Measurements from ENCODE around the gene SEMA6A.

The SEMA6A gene

DNA sequence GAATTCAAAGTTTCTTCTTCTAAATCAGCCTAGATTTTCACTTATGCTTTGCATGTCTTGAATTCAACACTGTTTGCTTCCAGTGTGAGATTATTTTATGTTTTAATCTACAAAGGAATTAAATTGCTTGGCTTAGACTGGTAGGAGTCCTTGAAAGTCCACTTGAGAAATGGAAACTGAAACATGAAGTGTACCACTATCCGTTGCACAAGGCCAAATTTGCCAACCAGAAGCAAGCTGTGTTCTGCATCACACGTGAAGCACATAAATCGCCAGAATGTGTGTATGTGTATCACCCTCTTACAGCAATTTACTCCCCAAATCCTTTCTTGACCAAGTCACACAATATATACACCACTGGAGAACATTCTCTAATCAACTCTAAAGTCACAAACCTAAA lies 10.3 kb downstream of the SEMA6A start:
- in situ Hi-C loops (cut with HindIII; ENCODE audit: low sequenced_read_pairs), result no loop called here
- DNase-seq (ENCODE audit: low read depth), result no peak
- no peak overlapping the region for H3K4me3 ChIP-seq (ENCODE audit: low read depth, low read length)
- TF ChIP-seq, protein P1, sequence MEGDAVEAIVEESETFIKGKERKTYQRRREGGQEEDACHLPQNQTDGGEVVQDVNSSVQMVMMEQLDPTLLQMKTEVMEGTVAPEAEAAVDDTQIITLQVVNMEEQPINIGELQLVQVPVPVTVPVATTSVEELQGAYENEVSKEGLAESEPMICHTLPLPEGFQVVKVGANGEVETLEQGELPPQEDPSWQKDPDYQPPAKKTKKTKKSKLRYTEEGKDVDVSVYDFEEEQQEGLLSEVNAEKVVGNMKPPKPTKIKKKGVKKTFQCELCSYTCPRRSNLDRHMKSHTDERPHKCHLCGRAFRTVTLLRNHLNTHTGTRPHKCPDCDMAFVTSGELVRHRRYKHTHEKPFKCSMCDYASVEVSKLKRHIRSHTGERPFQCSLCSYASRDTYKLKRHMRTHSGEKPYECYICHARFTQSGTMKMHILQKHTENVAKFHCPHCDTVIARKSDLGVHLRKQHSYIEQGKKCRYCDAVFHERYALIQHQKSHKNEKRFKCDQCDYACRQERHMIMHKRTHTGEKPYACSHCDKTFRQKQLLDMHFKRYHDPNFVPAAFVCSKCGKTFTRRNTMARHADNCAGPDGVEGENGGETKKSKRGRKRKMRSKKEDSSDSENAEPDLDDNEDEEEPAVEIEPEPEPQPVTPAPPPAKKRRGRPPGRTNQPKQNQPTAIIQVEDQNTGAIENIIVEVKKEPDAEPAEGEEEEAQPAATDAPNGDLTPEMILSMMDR (IDR thresholded peaks at IDR 0.05; ENCODE audit: low read depth, low read length, missing control alignments), result no peak

GRCh38 chr5:116563736-116564308 lies 10.8 kb downstream of the SEMA6A start:
- H3K4me3 ChIP-seq (ENCODE audit: low read depth, low read length), result no peak overlapping the region
- in situ Hi-C loops (cut with HindIII; ENCODE audit: low sequenced_read_pairs), result no loop called here
- TF ChIP-seq, protein P1 (IDR thresholded peaks at IDR 0.05; ENCODE audit: low read depth, low read length, missing control alignments), result no peak
- DNase-seq (ENCODE audit: low read depth), result no peak

- H3K4me3 ChIP-seq (ENCODE audit: low read depth, low read length), result no peak overlapping the region
- DNase-seq (ENCODE audit: low read depth), result no peak
- TF ChIP-seq, protein P1 (IDR thresholded peaks at IDR 0.05; ENCODE audit: low read depth, low read length, missing control alignments), result no peak
- in situ Hi-C loops (cut with HindIII; ENCODE audit: low sequenced_read_pairs), result no loop called here
These were observed 12.0 kb downstream of the SEMA6A start for GRCh38 chr5:116562669-116563068.

DNA sequence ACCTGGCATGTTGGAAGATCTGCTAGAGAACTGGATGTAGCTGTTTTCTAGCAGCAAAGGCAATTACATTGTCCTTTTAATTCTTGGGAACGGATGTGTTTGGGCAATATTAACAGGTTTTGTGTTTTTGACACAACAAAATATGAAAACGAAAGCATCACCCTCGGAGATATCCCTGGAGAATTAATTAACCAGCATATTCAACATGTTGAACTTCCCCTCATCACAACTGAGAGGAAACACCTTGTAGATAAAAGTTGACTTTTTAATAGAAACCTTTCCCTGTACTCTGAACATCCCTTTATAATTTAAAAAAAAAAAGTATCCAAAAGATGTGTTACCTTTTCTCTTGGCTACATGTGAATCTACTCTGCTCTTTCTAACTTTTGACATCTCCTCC lies 13.0 kb downstream of the SEMA6A start:
- H3K4me3 ChIP-seq (ENCODE audit: low read depth, low read length), result no peak overlapping the region
- DNase-seq (ENCODE audit: low read depth), result no peak
- in situ Hi-C loops (cut with HindIII; ENCODE audit: low sequenced_read_pairs), result no loop called here
- TF ChIP-seq, protein P1 (IDR thresholded peaks at IDR 0.05; ENCODE audit: low read depth, low read length, missing control alignments), result no peak

DNA sequence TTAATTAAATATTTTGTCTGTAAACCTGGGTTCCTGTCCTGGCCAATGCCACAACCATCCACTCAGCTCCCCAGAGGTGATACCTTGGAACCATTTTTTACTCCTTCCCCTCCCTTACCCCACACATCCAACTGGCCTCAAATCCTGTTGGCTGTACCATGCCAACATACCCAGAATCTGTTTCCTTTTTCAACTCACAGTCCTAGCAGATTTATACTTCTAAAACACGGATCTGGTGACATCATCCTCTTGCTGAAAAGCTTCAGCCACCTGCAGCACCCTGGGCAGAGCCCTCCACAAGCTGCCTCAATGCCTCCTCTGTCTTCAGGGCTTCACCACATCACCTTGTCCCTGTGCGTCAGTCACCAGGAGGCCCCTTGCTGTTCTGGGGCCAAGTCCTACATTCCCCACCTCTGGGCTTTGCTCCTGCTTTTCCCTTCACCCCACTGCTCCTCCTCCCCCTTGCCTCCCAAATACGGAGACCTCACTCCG lies 14.9 kb downstream of the SEMA6A start:
- no peak for DNase-seq (ENCODE audit: low read depth)
- no peak overlapping the region for H3K4me3 ChIP-seq (ENCODE audit: low read depth, low read length)
- in situ Hi-C loops (cut with HindIII; ENCODE audit: low sequenced_read_pairs), result no loop called here
- TF ChIP-seq, protein P1 (IDR thresholded peaks at IDR 0.05; ENCODE audit: low read depth, low read length, missing control alignments), result no peak

DNA sequence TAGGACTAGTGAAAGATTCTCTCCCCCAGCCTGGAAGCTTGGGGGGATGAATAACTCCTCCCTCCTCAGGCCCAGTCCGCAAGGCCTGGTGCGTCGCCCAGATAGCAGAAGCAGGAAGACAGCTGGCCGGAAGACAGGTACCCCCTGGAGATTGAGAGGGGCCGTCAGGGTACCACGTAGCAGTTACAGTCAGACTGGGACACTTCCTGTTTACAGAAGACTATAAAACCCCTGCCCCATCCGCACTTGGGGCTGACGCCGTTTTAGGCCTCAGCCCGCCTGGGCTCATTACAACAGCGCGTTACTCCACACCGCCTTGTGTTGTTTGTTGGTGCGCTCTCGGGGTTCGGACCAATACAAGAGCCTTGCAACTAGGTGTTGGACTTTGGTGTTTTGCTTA lies 15.4 kb downstream of the SEMA6A start:
- no peak overlapping the region for H3K4me3 ChIP-seq (ENCODE audit: low read depth, low read length)
- in situ Hi-C loops (cut with HindIII; ENCODE audit: low sequenced_read_pairs), result no loop called here
- TF ChIP-seq, protein P1 (IDR thresholded peaks at IDR 0.05; ENCODE audit: low read depth, low read length, missing control alignments), result no peak
- no peak for DNase-seq (ENCODE audit: low read depth)

Data from astrocyte of the cerebellum (primary cell).